Breast epithelium (tissue), 4 donors: ENCODE results near the gene PFKFB1. TPM values are rescaled to one million over a fixed set of nuclear protein-coding genes. Genes with fewer than 3 reads are reported as not detected.

Experiments used
- DNase-seq, 2 donors: peaks; one replicate each; pipeline ENCODE4 v3.0.0-alpha.2; 2019; ENCODE audit warnings: low spot score in 2 of 2
- H3K27ac ChIP-seq, 2 donors: fragments of 200-600 bp; sonication (generic) in 1 of 2; one replicate each; pipeline ENCODE4 v1.5.1; 2016 to 2019; ENCODE audit warnings: mild to moderate bottlenecking in 1 of 2
- H3K27me3 ChIP-seq, 2 donors: fragments of 200-600 bp; sonication (generic) in 1 of 2; one replicate each; pipeline versions ENCODE4 v1.5.1 to v1.6.0; 2017 to 2019; ENCODE audit warnings: control low read depth in 1 of 2, mild to moderate bottlenecking in 1 of 2
- H3K36me3 ChIP-seq: fragments of 200-600 bp; one replicate; pipeline ENCODE4 v1.5.1; 2019
- H3K4me1 ChIP-seq, 2 donors: fragments of 200-600 bp; sonication (generic); one replicate each; pipeline ENCODE4 v1.5.1; 2016 to 2019; ENCODE audit warnings: control low read depth in 1 of 2
- H3K4me3 ChIP-seq, 3 donors: fragments of 200-600 bp; sonication (generic); 1 replicate in 2 of 3; 2 replicates in 1 of 3; pipeline ENCODE4 v1.5.1; 2016 to 2019; ENCODE audit warnings: mild to moderate bottlenecking in 3 of 3, moderate library complexity in 2 of 3
- H3K9me3 ChIP-seq, 2 donors: fragments of 200-600 bp; sonication (generic) in 1 of 2; one replicate each; pipeline ENCODE4 v1.5.1; 2016 to 2019; ENCODE audit warnings: control low read depth in 1 of 2
- POLR2A ChIP-seq: fragments of 450-650 bp; IDR thresholded peaks from one replicate; pipeline ENCODE4 v1.6.1; 2016; ENCODE audit warnings: antibody characterized with exemption, mild to moderate bottlenecking, moderate library complexity
- POLR2AphosphoS5 ChIP-seq, 3 donors: sonication (generic); formaldehyde crosslinking; IDR thresholded peaks; one replicate each; pipeline ENCODE4 v1.6.1; 2017; ENCODE audit warnings: antibody characterized with exemption in 3 of 3
- intact Hi-C: fragments of 100-400 bp; cut with DNase I; formaldehyde crosslinking; loops from one replicate; pipeline ENCODE4 v1.15.1; 2023; ENCODE audit warnings: low total_unique reads
- total RNA-seq, 3 donors: library from RNA; depleted of rRNA; stranded (reverse); fragments of >200 nt; gene quantifications; one replicate each; pipeline ENCODE4 v1.1.0, GENCODE V29; 2016
- TF ChIP-seq, protein P1 (sequence below), 3 donors: fragments of 450-650 bp; IDR thresholded peaks; one replicate each; pipeline ENCODE4 v1.5.1; 2016 to 2017; ENCODE audit warnings: antibody characterized with exemption in 3 of 3, mild to moderate bottlenecking in 3 of 3, moderate library complexity in 3 of 3

Gene PFKFB1
- total RNA-seq, 3 donors from 2014 or later, result 2.6 to 18.7 (median 3.1) TPM

DNA sequence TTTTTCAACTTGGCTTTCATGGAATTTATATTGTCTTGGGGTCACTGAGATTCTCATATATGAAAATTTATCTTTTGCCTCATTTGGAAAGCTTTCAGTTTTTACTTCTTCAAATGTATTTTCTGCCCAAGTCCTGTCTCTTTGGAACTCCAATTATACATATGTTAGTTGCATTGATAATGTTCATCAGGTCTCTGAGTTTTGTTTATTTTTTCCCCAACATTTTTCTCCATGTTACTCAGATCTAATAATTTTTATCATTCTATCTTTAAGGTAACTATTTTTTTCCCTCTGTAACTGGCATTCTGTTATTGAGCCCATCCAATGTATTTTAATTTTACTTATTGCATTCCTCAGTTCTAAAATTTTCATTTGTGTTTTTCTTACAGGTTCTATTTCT is 84.0 kb downstream of the PFKFB1 start:
- Histone ChIP-seq H3K4me3 (no peak overlapping the region), H3K4me1 (no peaks in the 10 kb centered on the region), H3K9me3 (peaks cover 0 to 8% of the 10 kb centered on the region in 2 donors), H3K27ac (no peak overlapping the region), H3K36me3 (no peaks in the 10 kb centered on the region), H3K27me3 (no peaks in the 10 kb centered on the region)
- TF ChIP-seq POLR2AphosphoS5 (IDR thresholded peaks at IDR 0.05) (no peak), POLR2A (no peak)
- TF ChIP-seq, protein P1, sequence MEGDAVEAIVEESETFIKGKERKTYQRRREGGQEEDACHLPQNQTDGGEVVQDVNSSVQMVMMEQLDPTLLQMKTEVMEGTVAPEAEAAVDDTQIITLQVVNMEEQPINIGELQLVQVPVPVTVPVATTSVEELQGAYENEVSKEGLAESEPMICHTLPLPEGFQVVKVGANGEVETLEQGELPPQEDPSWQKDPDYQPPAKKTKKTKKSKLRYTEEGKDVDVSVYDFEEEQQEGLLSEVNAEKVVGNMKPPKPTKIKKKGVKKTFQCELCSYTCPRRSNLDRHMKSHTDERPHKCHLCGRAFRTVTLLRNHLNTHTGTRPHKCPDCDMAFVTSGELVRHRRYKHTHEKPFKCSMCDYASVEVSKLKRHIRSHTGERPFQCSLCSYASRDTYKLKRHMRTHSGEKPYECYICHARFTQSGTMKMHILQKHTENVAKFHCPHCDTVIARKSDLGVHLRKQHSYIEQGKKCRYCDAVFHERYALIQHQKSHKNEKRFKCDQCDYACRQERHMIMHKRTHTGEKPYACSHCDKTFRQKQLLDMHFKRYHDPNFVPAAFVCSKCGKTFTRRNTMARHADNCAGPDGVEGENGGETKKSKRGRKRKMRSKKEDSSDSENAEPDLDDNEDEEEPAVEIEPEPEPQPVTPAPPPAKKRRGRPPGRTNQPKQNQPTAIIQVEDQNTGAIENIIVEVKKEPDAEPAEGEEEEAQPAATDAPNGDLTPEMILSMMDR (IDR thresholded peaks at IDR 0.05), result no peak
- no peak for DNase-seq
- intact Hi-C loops, result no loop called here

DNA sequence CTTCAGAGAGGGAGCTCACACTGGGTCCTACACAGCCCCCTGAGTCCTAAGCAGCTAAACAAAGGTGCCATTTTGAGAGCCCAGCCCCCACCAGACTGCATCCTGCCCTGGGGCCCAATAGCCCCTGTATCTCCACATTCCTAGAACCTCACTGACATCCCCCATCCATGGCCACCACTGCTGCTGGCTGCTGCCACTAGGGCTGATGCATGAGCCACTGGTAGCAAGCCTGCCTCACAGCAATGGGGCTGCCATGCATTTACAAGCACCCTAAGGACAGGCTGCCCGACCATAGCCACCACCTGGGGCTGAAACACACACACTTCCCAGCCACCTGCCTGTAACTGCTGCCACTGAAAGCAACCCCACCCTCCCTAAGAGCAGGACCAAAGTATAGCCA is 99.8 kb downstream of the PFKFB1 start:
- Histone ChIP-seq H3K4me3 (no peak overlapping the region), H3K4me1 (no peaks in the 10 kb centered on the region), H3K27ac (no peak overlapping the region), H3K9me3 (peaks cover 7 to 21% of the 10 kb centered on the region in 2 donors), H3K36me3 (no peaks in the 10 kb centered on the region), H3K27me3 (peaks cover 0 to 12% of the 10 kb centered on the region in 2 donors)
- intact Hi-C loops, result no loop called here
- TF ChIP-seq, protein P1 (IDR thresholded peaks at IDR 0.05), result no peak
- TF ChIP-seq POLR2AphosphoS5 (IDR thresholded peaks at IDR 0.05), result no peak
- no peak for TF ChIP-seq POLR2A
- no peak for DNase-seq

DNA sequence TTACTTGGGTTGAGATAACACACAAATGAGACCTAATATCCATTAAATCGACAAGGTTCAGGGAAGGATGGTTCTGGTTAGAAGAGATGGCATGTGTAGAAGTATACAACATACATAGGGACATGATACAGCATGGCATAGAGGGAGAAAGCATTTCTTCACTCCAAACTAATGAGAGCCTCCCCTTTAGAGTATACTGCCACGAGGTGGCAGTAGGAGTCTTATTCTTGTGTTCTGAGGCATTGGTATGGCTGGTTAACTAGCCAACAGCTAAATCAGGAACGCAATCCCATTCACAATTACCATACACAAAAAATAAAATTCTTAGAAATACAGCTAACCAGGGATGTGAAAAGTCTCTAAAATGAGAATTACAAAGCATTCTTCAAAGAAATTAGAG is 102.4 kb downstream of the PFKFB1 start:
- TF ChIP-seq, protein P1 (IDR thresholded peaks at IDR 0.05), result peak in 1 of 3 donors; percentile 23
- TF ChIP-seq POLR2A (no peak), POLR2AphosphoS5 (IDR thresholded peaks at IDR 0.05) (no peak)
- H3K9me3 ChIP-seq, result peaks cover 7 to 21% of the 10 kb centered on the region in 2 donors
- H3K36me3 ChIP-seq, result no peaks in the 10 kb centered on the region
- intact Hi-C loops, result no loop called here
- DNase-seq, result no peak
- peaks cover 0 to 12% of the 10 kb centered on the region in 2 donors for H3K27me3 ChIP-seq
- H3K4me3 ChIP-seq, result no peak overlapping the region
- H3K27ac ChIP-seq, result no peak overlapping the region
- no peaks in the 10 kb centered on the region for H3K4me1 ChIP-seq

DNA sequence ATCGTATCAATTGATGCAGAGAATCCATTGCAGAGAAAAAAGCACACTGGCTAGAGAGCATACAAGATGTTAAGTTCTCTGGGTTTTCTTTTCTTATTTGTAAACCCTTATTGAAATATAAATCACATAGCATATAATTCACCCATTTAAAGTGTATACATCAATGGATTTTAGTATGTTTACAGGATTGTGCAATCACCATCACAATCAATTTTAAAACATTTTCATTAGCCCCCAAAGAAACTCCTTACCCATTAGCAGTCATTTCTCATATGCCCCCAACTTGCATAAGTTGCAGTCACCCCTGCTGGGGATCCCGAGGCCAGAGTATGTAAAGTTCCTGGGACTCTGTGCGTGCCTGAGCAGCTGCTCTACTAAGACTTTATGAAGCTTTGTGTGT is 108.2 kb downstream of the PFKFB1 start:
- TF ChIP-seq, protein P1 (IDR thresholded peaks at IDR 0.05), result no peak
- no peak for TF ChIP-seq POLR2A
- TF ChIP-seq POLR2AphosphoS5 (IDR thresholded peaks at IDR 0.05), result no peak
- Histone ChIP-seq H3K4me3 (no peak overlapping the region), H3K27me3 (peaks cover 0 to 10% of the 10 kb centered on the region in 2 donors), H3K4me1 (no peaks in the 10 kb centered on the region), H3K27ac (no peak overlapping the region), H3K9me3 (no peaks in the 10 kb centered on the region), H3K36me3 (no peaks in the 10 kb centered on the region)
- no peak for DNase-seq
- intact Hi-C loops, result no loop called here

Other genes with a start within 250 kb of the PFKFB1 start
- gene ITIH6, start 195.9 kb downstream of the PFKFB1 start, total RNA-seq, result 1 to 10 TPM in 2 of 3 donors, not detected in 1; 1.3 to 2.3 TPM
- 100 to 1,000 TPM; 109 to 516 (median 307) TPM for gene MAGED2, start 186.4 kb downstream of the PFKFB1 start, total RNA-seq
- 10 to 100 TPM in 2 of 3 donors, 1 to 10 TPM in 1; 5.0 to 22.0 (median 14.8) TPM for gene TRO, start 73.4 kb downstream of the PFKFB1 start, total RNA-seq
- gene APEX2, start 6.2 kb upstream of the PFKFB1 start, total RNA-seq, result 10 to 100 TPM in 2 of 3 donors, 1 to 10 TPM in 1; 6.7 to 13.2 (median 10.8) TPM
- gene ALAS2, start 36.8 kb upstream of the PFKFB1 start, total RNA-seq, result 1 to 10 TPM in 2 of 3 donors, not detected in 1; 1.1 to 1.3 TPM
- gene PAGE2B, start 80.8 kb upstream of the PFKFB1 start, total RNA-seq, result not detected
- gene PAGE2, start 94.8 kb upstream of the PFKFB1 start, total RNA-seq, result not detected
- not detected for gene PAGE5, start 226.2 kb upstream of the PFKFB1 start, total RNA-seq